ENCODE data around the gene BTN1A1. TPM values are rescaled to one million over a fixed set of nuclear protein-coding genes. Genes with fewer than 3 reads are reported as not detected.

The BTN1A1 gene
- total and polyA plus RNA-seq, 9 of the 15 experiments (the other 6 are each of a cell fraction or from before 2014, with no cell fraction given), result 0.01 to 0.15 (median 0.06) TPM; not detected in 4

GRCh38 chr6:26556263-26557070 lies 56.4 kb downstream of the BTN1A1 start (continued):
- TF ChIP-seq THAP12 (CRISPR knock-in tag; IDR thresholded peaks at IDR 0.05) (no peak), ZNF324 (CRISPR knock-in tag; IDR thresholded peaks at IDR 0.05) (0 out of 2 replicates have a peak, but pooled peaks have one; percentile 8), ZBTB43 (CRISPR knock-in tag; IDR thresholded peaks at IDR 0.05) (peak; percentile 89; the same call in 1 of the 2 replicates), UBTF (IDR thresholded peaks at IDR 0.05; ENCODE audit: borderline replicate concordance in 1 of 2, low read depth in 2 of 2, low read length in 2 of 2) (0 out of 4 replicates have a peak, but pooled peaks of 1 of the 2 experiments have one; percentile 53), ZC3H8 (IDR thresholded peaks at IDR 0.05) (no peak), LCOR (CRISPR knock-in tag; IDR thresholded peaks at IDR 0.05) (peak; percentile 97), MECOM (CRISPR knock-in tag; IDR thresholded peaks at IDR 0.05) (no peak), ZBTB26 (CRISPR knock-in tag; IDR thresholded peaks at IDR 0.05) (no peak; the same call in 1 of the 2 replicates), BRF2 (IDR thresholded peaks at IDR 0.05; ENCODE audit: borderline replicate concordance, insufficient read depth, insufficient read length) (no peak), ZNF347 (CRISPR knock-in tag; IDR thresholded peaks at IDR 0.05; ENCODE audit: low read depth) (no peak), SRF (CRISPR knock-in tag; IDR thresholded peaks at IDR 0.05) (0 out of 4 replicates have a peak, but pooled peaks of 1 of the 2 experiments have one; percentile 23), SMAD1 (IDR thresholded peaks at IDR 0.05; ENCODE audit: low read depth, low read length, partially characterized antibody) (no peak), CEBPB (tag; IDR thresholded peaks at IDR 0.05) (0 out of 2 replicates have a peak, but pooled peaks have one; percentile 19), CBX1 (IDR thresholded peaks at IDR 0.05; ENCODE audit: low read depth) (no peak), MAZ (CRISPR knock-in tag; conservative IDR thresholded peaks at IDR 0.05 in 1 of 2, IDR thresholded peaks at IDR 0.05 in 1 of 2) (peak; percentile 23 to 35; a peak in 2 of 4 replicates), PCBP1 (IDR thresholded peaks at IDR 0.05; ENCODE audit: low read depth, low read length, poor library complexity, severe bottlenecking) (no peak), ZKSCAN3 (CRISPR knock-in tag; IDR thresholded peaks at IDR 0.05) (no peak), ZSCAN29 (IDR thresholded peaks at IDR 0.05) (peak; percentile 92), KDM2B (CRISPR knock-in tag; IDR thresholded peaks at IDR 0.05) (no peak)
